IPS-11a (cell line): ENCODE data around the gene TMEM50A.
"Not testable (repeated sequence)": the region's sequence is repeated elsewhere in the genome, so short reads cannot be mapped to it uniquely, and the experiment has no call there.

Experiments used
- H3K4me3 ChIP-seq: one replicate; pipeline ENCODE4 v1.5.1; 2013; ENCODE audit warnings: low read depth, low read length, control low read depth

The TMEM50A gene

DNA sequence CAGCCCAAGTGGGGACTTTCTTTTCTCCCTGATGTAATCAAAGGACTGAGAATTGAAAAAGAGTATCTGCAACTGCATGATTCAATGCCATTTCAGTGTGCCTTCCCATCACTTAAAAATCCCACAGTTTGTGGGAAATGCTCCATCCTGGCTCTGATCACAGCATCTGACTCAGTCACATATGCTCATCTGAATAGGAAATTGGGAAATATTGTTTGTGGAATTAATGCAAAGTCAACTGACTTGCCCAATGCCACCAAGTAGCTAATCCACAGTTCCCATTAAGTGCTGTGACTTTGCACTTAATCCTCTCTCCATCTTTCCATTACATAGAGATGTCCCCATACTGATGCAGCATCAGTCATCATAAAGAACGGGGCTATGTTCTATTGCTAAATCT lies 45.0 kb downstream of the TMEM50A start:
- H3K4me3 ChIP-seq, result not testable (repeated sequence)

DNA sequence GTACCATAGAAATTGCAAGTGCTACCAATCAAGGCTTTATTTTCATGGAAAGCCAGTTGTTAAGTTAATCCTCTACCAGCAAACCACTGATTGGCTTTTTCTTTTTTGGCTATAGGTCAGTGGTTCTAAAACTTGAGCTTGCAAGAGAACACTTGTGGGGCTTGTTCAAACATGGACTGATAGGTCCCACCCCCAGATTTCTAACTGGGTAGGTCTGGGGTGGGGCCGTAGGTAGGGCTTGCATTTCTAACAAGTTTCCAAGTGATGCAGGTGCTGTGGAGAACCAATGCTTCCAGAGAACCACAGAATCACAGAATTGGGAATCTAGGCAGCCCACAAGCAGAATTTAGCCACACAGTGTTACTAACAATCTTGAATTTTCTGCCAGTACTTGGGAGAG lies 45.7 kb downstream of the TMEM50A start:
- H3K4me3 ChIP-seq, result not testable (repeated sequence)

DNA sequence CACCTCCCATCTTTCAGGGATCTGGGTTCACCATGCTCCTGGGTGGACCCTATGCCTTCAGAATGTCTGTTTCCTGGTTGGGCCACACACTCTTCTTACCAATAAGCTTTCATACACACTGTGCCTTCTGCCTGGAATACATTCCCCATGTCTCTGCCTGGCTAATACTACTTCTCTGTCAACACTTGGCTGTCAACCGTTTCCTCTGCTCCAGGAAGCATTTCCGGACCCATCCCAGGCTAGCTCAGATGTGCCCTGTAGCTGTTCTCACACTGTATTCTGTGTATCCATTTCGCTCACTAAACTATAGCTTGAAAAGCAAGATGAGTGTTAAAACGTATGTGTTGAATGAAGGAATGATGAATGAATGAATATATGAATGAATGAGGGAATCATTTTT lies 49.0 kb downstream of the TMEM50A start:
- not testable (repeated sequence) for H3K4me3 ChIP-seq

DNA sequence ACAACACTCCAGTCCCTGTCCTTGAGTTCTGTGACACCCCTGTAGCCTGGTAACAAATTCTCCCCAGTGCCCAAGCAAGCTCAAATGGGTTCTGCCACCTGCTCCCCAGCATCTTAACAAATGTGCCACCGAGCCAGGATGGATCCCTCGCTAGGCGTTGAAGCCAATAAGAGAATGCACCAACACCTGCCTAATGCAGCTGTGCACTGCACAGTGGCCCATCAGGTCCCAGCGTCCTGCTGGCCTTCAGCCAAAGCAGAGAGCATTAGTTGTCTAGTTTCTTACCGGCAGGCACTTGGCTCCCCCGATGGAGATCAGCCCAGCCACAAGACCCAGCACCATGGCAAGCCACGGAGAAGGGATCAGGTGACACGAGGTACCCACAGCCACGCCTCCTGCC lies 50.6 kb downstream of the TMEM50A start:
- not testable (repeated sequence) for H3K4me3 ChIP-seq

DNA sequence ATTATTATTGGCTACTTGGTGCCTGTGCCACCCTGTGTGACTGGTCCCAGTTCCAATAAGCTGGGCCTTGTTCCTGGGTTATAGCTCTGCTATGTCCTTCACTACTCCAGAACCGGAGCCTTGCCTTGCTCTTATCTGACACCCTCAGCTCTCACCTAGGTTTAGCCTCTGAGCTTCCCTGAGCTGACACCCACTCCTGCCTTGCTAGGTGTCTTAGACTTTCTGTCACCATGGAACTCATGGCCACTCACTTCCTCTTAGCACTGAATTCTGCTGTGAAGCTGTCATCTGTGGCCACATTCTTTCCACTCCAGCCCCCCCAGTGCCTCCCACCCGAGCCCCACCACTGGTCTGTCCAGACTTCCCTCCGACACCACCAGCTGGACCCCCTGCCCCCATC lies 51.6 kb downstream of the TMEM50A start:
- H3K4me3 ChIP-seq, result not testable (repeated sequence)

DNA sequence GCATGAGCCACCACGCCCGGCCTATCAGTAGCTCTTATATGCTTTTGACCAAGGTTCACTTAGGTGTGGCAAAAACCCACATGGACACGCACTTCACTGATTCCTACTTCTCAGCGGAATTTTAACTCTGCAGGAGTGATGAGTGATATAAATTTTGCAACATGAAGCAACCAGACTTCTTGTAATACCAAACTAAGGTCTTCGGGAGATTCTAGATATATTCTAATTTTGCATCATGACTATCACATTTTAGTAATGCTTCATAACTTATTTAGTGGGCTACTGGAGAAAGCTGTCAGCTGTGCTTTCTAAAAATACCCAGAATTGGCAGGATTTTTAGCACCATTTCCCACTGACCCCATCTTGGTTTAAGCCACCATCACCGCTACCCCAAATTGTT lies 54.7 kb downstream of the TMEM50A start:
- no peak overlapping the region for H3K4me3 ChIP-seq

DNA sequence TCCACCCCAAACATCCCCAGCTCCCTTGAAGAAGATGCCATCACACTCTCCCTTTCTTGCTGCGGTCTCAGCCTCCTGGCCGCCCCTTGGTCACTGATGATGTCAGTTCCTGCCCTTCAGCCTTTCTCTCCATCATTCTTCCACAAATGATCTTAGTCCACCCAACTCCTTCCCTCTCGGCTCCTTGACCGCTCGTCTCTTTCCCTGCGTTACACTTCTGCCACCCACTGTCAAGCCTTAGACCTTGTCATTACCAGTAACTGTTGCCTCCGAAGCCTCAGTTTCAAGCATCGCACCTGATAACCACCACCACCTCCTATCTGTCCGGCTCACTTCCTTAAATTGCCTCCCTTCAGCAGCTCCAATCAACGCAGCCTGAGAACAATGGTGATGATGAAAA lies 59.4 kb downstream of the TMEM50A start:
- H3K4me3 ChIP-seq, result not testable (repeated sequence)

DNA sequence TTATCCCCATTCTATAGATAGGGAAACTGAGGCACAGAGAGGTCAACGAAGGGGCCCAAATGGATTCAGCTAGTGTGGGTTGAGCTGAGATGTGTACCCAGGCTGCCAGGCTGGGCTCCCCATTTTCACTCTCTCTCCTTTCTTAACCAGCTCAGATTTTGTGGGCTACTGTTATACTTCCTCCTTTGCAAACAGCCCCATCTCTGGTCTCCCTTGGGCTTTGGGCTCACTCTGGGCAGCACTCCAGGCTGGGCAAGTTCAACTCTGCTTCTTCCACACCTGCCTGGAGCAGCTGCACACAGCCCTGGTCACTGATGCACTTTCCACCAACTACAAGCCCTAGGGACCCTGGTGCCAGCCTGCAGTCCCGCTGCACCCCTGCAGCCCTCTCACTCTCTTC lies 59.9 kb downstream of the TMEM50A start:
- H3K4me3 ChIP-seq, result not testable (repeated sequence)

DNA sequence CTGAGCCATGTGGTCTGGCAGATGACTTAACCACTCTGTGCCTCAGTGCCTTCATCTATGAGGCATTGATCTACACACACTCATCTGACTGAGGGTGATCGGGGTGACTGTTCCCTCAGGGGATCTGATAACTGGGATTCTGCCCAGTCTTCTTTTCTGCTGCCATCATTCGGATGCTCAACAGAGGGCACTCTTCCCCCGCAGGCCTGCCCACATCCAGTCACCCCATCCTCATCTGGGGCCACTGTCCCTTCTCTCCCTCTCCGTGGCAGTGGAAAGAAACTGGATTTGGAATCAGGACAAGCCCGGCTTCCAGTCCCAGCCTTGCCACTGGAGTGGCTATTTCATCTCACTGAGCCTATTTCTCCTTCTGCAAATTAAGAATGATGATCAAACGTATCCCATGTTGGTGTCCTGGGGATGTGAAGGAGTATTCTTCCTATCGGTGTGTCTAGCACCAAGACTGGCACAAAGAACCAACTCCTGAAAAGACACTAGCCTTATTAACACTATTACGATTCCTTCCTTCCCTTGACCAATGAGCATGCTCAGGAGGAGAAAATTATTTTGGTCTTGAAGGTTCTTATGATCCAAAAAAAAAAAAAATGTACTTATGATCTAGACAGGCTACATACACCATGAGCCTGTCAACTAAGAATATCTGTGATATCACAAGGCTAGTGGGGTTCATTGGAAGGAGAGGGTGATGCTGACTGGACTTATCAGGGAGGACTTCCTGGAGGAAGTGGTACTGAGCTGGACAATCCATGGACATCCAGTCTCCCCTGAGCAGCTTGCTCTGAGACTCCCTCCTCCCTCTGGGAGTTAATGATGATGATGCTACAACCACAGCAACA lies 65.0 kb downstream of the TMEM50A start:
- not testable (repeated sequence) for H3K4me3 ChIP-seq

DNA sequence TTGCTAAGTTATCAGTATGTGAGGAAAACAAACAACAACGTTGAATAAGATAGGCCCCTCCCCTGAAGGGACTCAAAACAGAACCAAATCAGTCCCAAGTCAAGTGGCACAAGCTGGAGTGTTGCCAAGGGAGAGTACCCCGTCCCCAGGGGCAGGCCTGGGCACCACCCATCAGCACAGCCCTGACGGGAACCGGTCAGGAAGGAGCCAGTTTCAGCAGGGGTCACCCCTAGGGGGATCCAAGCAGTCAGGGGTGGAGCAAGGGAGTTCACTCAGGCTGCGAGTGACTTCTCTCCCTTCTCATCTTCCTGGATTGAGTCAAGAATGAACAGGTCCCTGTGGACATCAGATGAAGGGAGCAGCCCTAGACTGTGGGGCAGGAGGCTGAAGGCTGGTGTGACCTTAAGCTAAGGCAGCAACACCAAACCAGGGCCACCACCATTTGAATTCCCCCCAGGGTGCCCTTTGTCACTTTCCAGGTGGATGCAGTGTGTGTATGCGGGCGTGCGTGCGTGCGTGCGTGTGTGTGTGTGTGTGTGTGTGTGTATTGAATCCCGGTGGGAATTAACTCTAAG lies 67.7 kb downstream of the TMEM50A start:
- not testable (repeated sequence) for H3K4me3 ChIP-seq

DNA sequence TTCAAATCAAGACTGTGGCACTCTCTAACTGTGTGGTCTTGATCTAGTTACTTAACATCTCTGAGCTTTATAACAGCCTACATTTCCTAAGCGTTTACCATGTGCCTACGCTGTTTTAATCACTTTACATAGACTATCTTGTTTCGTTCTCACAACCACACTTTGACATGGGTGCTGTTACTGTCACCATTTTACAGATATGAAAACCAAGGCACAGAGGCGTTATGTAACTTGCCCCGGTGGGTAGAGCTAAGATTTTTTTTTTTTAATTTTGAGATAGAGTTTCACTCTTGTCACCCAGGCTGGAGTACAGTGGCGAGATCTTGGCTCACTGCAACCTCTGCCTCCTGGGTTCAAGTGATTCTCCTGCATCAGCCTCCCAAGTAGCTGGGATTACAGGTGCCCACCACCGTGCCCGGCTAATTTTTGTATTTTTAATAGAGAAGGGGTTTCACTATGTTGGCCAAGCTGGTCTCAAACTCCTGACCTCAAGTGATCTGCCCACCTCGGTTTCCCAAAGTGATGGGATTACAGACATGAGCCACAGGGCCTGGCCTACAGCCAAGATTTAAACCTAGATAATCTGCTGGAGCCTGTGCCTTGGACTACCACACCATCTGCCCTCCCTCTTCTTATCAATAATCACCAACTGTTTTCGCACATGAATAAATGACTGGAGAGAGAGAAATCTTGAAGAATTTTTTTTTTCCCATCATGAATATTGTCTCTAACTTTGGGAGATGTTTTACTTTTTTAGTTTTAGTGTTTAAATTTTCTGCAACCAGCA lies 71.7 kb downstream of the TMEM50A start:
- not testable (repeated sequence) for H3K4me3 ChIP-seq
